ENCODE data around the gene PLCE1. TPM values are rescaled to one million over a fixed set of nuclear protein-coding genes. Genes with fewer than 3 reads are reported as not detected.

Gene PLCE1
- total RNA-seq, 1 donor from 2014 or later, result 4.6 TPM

GRCh38 chr10:93991596-93992284 lies 2.0 kb upstream of the PLCE1 start:
- ATAC-seq (peak; percentile 84), DNase-seq (peak; percentile 58)
- intact Hi-C loops (cut with micrococcal nuclease), result no loop called here

GRCh38 chr10:93992400-93993030 lies 1.2 kb upstream of the PLCE1 start:
- ATAC-seq, result no peak
- DNase-seq, result no peak
- intact Hi-C loops (cut with micrococcal nuclease), result no loop called here

GRCh38 chr10:93993414-93993781 lies 333 bp upstream of the PLCE1 start:
- ATAC-seq, result no peak
- intact Hi-C loops (cut with micrococcal nuclease), result no loop called here
- no peak for DNase-seq

- intact Hi-C loops (cut with micrococcal nuclease), result no loop called here
- no peak for ATAC-seq
- DNase-seq, result no peak
Observed at GRCh38 chr10:93994438-93994801, 689 bp downstream of the PLCE1 start.

DNA sequence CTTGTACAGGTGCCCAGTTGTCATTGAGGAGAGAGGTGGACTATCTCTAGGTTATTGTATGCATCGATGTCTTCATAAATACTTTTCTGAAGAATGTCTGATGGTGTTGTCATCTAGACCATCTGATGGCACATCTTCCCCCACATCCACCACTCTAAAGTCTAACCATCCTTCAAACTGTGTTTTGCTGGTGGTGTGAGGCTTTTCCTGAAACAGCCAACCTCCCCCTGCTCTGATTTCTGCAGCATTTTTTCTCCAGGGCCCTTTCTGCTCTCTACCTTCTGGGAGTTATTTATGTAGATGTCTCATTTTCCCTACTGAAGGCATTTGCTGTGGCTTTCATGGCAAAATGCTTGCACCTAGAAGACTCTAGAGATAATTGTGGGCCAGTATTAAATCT lies 1.5 kb downstream of the PLCE1 start:
- DNase-seq, result no peak
- intact Hi-C loops (cut with micrococcal nuclease), result no loop called here
- no peak for ATAC-seq

DNA sequence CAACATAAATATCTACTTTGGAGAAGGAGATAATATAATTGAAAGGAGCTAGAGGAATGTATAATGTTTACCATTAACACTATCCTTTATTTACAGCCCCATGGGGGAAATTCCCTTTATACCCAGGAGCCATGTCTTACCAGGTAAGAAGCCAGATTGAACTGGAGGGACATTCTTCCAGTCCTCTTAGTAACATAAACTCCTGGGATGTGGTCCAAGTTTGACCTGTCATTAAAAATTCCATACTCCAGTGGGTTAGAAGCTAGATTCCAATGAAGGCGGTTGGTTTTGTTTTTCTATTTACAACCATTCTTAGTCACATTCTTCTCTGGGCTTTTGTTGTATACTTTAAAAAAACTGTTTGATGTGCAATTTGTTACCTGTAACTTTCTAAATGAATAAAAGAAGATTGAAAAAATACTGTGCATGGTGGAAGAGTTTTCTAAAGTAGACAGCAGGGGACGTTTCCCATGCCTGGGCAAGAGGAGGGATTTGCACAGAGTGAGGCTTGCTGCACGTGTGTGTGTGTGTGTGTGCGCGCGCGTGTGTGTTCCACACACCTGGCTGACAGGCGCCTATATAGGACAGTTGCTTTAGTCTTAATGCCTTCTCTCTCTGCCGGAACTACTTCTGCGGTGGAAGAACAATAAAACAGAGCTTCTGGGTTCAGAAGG lies 2.0 kb downstream of the PLCE1 start:
- ATAC-seq (no peak), DNase-seq (no peak)
- intact Hi-C loops (cut with micrococcal nuclease), result no loop called here

DNA sequence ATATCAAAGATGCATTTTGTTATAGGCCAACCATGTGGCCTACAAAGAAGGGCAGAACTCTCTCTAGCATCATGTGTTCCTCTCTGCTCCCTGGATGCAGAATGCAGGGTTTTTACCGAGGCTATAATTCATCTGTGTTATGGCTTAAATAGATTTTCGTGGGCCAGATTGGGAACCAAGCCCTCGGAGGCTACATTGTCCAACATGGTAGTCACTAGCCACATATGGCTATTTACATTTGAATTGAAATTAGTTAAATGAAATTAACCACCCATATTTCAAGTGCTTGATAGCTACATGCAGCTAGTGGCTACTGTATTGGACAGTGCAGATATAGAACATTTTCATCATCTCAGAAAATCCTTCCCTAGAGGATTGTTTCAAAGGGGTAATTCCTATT lies 2.8 kb downstream of the PLCE1 start:
- ATAC-seq (no peak), DNase-seq (no peak)
- intact Hi-C loops (cut with micrococcal nuclease), result no loop called here

- DNase-seq, result no peak
- intact Hi-C loops (cut with micrococcal nuclease), result no loop called here
- ATAC-seq, result no peak
Observed at GRCh38 chr10:93997546-93997945, 3.8 kb downstream of the PLCE1 start.

- DNase-seq (peak; percentile 63), ATAC-seq (peak; percentile 81)
- intact Hi-C loops (cut with micrococcal nuclease), result no loop called here
Observed at GRCh38 chr10:93999401-93999851, 5.7 kb downstream of the PLCE1 start.

GRCh38 chr10:94000638-94001415 lies 7.1 kb downstream of the PLCE1 start:
- intact Hi-C loops (cut with micrococcal nuclease), result no loop called here
- no peak for ATAC-seq
- DNase-seq, result no peak

- intact Hi-C loops (cut with micrococcal nuclease), result no loop called here
- ATAC-seq (no peak), DNase-seq (no peak)
Observed at GRCh38 chr10:94001416-94001810, 7.7 kb downstream of the PLCE1 start.

GRCh38 chr10:94002156-94002555 lies 8.4 kb downstream of the PLCE1 start:
- DNase-seq (no peak), ATAC-seq (peak; percentile 73)
- intact Hi-C loops (cut with micrococcal nuclease), result no loop called here

DNA sequence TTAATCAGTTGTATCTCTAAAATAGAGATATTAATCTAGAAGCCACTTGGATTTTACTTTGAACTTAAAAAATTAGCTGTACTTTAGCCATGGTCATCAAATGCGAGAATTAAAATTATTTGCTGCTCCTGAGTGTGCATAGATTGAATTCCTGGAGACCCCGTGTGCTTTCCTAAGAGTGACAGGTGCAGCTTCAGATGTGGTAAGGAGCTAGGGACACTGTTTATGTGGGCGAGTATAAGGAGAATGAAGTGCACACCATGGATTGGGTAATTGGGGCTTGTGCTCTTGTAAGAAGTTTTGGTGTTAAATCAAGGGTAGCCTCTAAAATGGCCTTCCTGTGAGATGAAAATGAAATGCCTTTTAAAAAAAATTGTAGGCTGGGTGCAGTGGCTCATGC lies 9.8 kb downstream of the PLCE1 start:
- intact Hi-C loops (cut with micrococcal nuclease), result no loop called here
- no peak for ATAC-seq
- DNase-seq, result no peak

DNA sequence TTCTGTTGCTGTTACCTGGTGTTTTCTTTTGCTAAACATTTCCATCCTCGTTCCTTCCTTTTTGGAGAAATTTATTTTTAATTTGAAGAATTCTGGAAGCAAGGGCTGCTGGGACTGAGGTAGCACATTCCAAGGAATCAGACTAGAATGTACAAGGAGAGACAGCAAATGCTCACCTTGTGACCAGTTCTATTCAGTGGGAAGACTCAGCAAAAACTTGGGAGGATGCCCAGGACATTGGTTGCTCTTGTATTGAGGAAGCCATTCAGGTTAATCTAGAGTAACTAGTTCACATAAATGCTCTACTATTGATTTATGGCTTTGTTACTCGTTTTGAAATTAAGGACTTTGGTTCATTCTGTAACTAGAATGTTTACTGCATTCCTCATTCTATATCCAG lies 11.3 kb downstream of the PLCE1 start:
- DNase-seq (no peak), ATAC-seq (no peak)
- intact Hi-C loops (cut with micrococcal nuclease), result no loop called here

GRCh38 chr10:94006591-94007550 lies 13.1 kb downstream of the PLCE1 start:
- ATAC-seq (peak; percentile 79), DNase-seq (no peak)
- intact Hi-C loops (cut with micrococcal nuclease), result no loop called here

GRCh38 chr10:94008526-94008925 lies 14.8 kb downstream of the PLCE1 start:
- no peak for ATAC-seq
- intact Hi-C loops (cut with micrococcal nuclease), result no loop called here

DNA sequence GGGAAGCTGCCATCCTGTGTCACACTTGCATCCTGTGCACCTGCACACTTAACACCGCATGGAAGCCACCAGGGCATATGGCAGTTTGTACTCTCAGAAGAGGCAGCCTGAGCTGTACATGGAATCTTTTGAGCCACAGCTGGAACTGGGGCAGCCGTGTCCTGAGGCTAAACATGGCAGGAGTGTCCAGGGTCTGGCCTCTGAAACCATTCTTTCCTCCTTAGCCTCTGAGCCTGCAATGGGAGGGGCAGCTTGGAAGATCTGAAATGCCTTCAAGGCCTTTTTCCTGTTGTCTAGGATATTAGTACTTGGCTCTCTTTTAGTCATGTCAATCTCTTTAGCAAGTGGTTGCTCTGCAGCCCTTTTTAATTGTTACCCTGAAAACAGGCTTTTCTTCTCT lies 16.4 kb downstream of the PLCE1 start:
- no peak for DNase-seq
- intact Hi-C loops (cut with micrococcal nuclease), result no loop called here
- no peak for ATAC-seq

More at GRCh38 chr10:94008526-94008925, 14.8 kb downstream of the PLCE1 start:
- no peak for DNase-seq

GRCh38 chr10:94010886-94011285 lies 17.2 kb downstream of the PLCE1 start:
- no peak for ATAC-seq
- intact Hi-C loops (cut with micrococcal nuclease), result no loop called here
- DNase-seq, result no peak

DNA sequence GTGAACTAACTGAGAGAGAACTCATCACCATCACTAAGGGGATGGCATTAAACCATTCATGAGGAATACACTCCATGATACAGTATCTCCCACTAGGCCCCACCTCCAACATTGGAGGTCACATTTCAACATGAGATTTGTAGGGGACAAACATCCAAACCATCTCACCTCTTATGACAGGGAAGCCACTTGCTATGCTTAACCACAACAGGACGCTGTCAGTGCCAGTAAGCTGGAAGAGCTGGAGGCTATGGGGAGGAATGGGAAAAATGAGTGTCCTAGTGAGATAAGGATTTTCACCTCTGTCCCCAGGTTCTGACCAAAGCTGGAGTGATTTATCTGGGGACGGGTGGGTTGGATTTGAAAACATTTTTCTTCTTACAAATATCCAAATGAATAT lies 17.6 kb downstream of the PLCE1 start:
- intact Hi-C loops (cut with micrococcal nuclease), result no loop called here
- ATAC-seq (no peak), DNase-seq (no peak)
